Bone marrow (tissue), 2 donors: ENCODE measurements around the gene SCP2.

Source experiments
- DNase-seq, 2 donors: peaks; one replicate each; lab custom pipeline; 2025; lab: John Stamatoyannopoulos, UW

SCP2 gene, protein sequence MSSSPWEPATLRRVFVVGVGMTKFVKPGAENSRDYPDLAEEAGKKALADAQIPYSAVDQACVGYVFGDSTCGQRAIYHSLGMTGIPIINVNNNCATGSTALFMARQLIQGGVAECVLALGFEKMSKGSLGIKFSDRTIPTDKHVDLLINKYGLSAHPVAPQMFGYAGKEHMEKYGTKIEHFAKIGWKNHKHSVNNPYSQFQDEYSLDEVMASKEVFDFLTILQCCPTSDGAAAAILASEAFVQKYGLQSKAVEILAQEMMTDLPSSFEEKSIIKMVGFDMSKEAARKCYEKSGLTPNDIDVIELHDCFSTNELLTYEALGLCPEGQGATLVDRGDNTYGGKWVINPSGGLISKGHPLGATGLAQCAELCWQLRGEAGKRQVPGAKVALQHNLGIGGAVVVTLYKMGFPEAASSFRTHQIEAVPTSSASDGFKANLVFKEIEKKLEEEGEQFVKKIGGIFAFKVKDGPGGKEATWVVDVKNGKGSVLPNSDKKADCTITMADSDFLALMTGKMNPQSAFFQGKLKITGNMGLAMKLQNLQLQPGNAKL

DNA sequence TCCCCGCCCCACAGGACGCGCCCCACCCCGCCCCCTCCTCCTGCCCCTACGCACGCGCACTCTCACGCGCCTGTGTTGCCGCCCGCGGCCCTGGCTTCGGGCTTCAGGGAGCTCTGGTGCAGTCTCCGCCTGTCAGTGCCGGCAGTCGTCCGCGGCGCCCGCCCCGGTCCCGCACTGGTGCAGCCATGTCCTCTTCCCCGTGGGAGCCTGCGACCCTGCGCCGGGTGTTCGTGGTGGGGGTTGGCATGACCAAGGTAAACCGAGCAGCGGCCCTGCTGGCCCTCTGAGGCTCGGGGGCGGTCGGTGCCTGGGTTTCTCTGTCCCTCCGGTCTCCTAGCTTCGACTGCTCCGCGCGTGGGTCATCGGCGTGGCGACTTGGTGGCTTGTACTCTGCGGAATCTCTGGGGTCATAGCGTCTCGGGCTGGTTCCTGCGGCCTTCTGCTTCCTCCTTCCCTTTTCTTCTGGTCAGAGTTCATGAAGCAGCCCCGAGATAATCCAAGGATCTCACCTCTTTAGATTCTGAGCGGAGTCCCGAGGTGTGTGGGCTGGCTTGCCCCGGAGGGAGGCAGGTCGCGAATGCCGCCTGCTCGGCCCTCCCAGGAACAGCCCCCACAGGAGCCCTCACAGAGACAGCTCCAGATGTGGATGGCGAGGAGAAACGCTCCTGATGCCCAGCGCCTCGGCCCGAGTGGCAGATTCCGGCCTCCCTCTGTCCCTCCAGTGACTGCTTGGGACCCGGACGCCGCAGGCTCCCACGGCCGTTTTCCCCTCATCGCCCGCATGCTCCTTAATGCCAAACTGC, at the start of gene SCP2:
Gene SCP2 (plus strand): TSS at position 65 of the 803 bp plus-strand sequence. CDS start 121 bp downstream, at position 186.
- peak in 1 of 2 donors; percentile 51 for DNase-seq

DNA sequence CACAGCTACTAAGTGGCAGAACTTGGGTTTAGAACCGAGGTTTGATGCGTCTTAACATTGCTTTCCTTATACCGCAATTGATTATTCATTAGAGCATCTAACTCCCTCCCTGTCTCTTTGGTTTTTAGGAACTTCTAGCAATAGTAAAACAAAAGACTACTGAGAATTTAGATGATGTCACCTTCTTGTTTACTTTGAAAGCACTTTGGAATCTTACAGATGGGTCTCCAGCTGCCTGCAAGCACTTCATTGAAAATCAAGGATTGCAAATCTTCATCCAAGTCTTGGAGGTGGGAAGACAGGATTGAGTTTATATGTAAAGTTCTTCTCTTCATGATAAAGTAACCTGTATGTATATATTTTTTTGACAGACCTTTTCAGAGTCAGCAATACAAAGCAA, 49.5 kb upstream of the SCP2 start:
- DNase-seq: no peak

DNA sequence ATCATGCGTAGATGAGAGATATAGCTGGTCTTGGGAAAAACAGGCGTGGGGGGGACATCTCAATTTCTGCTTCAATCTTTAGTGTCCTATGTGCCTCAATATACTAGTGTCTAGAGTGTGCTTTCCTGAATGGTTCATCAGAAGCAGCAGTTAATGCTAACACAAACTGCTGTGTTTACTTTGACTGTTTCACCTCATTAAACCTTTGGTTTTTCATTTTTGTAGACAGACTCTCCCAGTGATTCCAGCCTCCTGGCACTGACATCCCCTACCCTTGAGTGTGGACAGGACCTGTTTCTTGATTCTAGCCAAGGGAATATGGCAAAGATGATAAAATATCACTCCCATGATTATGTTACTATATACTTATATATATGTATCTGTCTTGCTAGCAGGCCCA, 46.9 kb upstream of the SCP2 start:
- DNase-seq: no peak

DNA sequence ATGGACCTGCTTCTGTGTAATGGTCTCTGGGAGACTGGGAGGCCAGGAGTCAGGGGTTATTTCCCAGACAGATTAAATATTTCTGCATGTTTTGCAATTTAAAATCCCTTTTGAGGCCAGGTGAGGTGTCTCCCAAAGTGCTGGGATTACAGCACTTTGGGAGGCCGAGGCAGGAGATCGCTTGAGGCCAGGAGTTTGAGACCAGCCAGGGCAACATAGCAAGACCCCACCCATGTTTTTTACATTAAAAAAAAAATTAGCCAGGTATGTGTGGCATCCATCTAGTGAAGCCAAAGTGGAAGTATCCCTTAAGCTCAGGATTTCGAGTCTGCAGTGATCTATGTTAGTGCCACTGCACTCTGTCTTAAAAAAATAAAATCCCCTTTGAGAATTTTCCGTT, 39.6 kb upstream of the SCP2 start:
- DNase-seq: no peak

DNA sequence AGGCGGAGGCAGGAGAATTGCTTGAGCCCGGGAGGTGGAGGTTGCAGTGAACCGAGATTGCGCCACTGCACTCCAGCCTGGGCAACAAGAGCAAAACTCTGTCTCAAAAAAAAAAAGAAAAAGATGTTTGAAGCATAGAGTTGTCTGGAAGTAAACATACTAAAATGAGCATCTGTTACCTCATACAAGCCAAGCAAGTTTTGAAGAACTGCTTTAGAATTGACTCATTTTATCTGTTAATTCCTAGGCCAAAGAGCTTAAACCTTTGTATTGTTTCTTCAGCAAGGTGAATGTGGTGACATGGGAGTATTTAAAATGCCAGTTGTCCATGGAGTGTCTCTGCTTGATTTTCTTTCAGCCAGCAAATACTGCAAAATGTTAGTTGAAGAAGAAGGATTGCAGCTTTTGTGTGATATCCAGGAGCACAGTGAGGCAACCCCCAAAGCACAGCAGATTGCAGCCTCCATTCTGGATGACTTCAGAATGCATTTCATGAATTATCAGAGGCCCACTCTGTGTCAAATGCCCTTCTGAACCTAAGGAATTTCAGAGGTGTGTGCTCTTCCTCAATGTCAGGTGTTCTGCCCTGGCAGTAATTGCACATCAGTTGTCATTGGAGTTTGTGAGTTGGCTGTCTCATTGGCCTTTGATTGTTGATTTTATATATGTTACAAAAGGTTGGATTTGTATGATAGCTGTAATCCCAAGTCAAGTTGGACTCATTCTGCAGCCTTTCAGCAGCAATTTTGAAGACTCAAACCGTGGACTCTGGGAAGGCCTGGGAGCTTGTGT, 34.5 kb upstream of the SCP2 start:
- no peak for DNase-seq

DNA sequence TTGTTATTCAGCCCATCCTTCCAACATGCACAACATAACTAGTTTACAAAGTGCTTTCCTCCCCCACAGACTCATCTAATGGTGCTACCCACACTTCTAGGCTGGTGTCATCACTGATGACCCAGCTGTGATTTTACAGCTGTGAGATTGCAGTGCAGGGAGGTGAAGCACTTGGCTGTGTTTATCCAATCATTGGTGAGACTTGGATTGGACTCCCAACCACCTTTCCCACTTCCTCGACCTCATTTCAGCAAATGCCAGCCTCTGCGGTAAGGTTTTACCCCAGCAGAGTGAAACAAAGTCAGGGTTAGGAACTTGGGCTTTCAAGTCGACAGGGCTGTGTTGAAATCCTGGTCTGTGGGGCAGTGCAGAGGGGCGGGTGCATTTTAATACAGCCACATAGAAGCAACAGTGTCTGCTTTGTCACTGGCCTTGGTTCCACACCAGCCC, 27.6 kb upstream of the SCP2 start:
- DNase-seq: no peak

DNA sequence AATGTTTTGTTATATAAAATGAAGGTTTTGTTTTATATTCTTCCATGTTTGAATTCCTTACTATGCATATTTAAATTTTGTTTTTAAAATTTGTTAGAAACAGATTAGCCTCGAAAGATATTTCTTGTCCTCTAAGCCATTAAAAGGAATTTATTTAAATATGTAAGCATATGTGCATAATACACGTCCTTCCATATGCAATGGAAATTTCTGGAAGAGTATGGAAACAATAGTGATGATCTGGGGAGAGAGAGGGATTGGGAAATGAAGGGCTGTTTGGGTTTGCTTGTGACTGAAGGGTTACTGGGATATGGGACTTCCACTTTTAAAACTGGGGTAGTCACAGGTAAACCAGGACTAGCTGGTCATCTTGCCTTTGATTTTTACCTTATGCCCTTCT, 26.7 kb upstream of the SCP2 start:
- DNase-seq: no peak

DNA sequence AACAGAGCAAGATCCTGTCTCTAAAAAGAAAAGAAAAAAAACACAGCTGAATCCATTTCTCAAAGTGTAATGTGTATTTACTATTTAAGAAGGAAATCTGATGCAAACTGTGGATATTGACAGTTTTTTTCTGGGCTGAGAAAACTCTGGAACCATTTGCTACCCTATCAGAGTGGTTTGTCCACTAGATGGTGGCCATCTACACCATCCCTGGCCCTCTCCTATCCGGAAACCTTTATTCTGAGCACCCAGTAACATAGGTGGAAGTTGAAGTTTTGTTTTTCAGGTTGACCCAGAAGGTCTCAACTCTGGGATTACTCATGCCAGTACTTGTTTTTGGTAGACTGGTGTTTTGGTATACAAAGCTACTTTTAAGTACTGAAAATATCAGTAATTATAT, 25.7 kb upstream of the SCP2 start:
- DNase-seq: no peak

DNA sequence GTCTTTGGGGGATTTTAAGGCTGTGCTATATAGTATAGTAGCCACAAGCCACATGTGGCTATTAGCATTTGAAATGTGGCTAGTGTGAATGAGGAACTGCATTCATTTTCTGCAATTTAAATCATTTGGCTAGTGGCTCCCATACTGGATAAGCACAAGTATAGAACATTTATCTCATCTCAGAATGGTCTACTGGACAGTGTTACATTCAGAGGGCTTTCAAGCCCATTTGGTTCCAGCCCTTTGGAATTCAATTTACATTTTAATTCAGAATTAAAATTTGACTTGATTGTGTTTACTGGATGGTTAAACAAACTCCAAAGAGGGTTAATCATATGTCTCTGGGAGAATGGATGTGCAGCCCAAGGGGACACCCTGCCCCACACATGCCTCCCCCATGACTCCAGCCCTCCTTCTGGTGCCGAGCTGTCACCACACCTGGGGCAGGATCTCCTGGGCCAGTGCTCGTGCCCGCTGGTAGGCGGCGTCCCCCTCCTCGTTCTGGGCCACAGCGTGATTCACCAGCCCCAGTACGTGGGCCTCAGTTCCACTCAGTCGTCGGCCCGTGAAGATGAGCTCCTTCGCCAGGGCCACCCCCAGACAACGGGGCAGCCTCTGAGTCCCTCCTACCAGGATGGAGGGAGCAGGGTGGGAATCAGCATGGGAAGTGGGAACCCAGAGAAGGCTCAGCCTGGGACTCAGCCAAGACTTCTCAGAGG, 22.7 kb upstream of the SCP2 start:
- DNase-seq: no peak

DNA sequence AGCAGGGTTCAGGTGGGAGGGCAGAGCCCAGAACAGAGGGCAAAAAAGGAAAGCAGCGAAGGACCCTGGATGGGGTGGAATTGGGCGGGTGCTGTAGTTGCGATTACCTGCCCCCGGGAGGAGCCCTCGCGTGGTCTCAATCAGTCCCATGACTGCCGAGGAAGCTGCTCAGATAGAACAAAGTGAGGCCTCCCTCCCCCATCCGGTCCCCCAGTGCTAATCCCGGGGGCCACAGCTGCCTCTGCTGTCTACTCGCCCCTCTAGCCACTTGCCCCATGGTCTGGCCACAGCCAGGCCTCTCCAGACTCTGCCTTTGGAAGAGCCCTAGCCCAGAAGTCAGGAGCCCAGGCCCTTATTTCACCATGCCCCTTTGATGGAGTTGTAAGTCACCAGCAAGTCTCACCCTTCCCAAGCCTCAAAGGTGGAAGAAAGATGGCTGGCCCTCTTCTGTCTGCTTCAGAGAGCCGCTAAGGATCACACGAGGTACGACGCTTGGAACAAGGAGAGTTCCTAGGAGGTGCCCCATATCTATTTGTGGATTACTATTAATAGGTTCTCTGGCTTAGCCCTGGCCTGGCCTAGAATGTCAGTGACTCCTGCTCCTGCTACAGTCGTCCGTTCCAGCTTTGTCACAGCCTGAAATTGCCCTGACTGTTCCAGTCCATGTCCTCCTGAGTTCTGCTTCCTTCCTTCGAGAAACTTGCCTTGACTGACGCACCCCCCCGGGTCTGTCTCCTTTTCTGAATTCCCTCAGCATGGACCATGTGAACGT, 22.0 kb upstream of the SCP2 start:
- DNase-seq: no peak

DNA sequence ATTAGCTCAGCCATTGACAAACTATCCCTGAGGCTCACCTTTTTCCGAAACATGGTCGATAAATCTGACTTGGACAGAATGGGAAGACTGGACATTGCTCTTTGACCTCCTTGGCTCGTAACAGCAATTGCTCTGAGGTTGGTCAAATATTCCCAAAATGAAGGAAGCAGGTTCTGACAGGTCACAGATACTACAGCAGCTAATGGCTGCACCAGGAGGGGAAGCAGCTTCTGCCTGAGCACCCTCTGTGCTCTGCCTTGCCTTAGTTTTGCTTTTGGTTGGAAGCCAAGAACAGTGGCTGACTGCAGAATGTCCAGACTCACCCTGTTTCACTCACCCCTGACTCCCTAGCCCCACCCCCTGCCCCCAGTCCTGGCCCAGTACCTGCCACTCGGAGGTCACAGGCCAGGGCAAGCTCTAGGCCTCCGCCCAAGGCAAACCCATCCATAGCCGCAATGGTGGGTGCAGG, 20.9 kb upstream of the SCP2 start:
- no peak for DNase-seq

DNA sequence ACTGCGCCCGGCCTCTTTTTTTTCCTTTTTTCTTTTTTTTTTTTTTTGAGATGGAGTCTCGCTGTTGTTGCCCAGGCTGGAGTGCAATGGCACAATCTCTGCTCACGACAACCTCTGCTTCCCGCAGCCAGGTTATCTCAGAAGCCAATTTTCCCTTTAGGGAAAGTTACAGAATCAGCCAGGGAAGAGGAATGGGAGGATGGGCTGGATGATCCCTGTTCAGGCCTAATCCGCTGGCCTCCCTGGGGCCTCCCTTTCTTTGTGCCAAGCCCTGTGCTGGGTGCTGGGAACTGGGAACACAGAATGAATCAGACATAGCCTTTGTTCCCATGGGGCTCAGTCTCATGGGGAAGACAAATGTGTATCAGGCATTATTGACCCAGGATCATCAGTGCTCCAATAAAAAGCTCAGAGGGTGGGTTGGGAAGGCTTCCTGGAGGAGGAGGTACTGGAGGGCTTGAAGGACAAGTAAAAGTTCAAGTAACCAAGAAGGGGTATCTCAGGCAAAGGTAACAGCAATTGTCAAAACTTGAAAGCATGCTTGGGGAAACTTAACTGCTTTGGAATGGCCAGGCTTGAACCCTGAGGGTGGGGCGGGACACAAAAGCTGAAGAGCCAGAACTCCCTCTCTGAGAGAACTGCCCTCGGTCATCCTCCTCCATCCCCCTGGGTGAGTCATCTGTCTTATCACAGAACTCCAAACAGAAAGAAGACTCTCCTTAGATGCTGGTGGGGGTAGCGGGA, 19.8 kb upstream of the SCP2 start:
- no peak for DNase-seq

DNA sequence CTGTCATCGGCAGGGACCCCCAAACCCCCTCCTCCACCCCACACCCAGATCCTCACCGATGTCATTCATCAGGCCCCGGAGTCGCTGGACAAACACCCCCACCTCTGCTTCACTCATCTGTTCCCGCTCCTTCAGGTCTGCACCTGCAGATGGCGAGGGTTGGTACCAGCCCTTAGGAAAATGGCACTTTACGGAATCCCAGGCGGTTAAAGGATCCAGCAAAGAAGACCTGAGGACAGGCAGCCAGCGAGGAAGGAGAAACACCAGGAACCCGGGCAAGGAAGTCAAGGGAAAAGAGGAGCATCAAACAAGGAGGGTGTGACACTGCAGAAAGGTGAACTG, 19.3 kb upstream of the SCP2 start:
- DNase-seq: no peak

DNA sequence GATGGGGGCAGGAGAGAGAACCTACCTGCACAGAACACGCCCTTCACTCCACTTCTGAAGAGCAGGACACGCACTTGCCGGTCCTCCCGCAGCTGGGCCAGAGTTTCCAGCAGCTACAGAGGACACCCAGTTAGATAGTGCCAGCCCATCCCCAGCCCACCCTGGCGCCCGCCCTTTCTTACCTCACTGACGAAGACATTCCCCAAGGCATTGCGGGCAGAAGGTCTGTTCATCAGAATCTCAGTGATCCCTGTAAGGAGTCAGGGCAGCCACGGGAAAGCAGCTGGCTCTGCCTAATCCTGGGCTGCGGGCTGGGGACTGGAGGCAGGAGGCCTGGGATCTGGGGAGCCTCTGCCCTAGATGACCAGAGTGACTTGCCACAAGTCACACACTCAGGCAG, 15.5 kb upstream of the SCP2 start:
- no peak for DNase-seq

DNA sequence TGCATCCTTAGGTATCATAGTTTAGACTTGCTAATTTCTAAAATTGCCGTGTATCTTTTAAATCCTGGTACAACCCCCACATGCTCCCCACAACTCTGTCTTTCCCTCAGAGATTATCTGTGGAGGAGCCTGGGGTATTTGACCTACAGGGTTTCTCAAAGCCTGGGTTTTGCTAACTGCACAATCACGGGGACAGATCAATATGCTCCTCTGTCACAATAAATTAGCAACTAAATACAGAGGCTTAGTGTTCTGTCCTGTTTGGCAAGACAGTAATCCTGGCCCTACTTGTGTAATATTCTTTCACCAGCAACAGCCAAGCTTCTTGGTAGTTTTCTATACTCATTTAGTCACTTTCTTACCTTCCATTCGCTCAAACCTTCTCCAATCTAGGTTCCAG, 14.1 kb upstream of the SCP2 start:
- no peak for DNase-seq

DNA sequence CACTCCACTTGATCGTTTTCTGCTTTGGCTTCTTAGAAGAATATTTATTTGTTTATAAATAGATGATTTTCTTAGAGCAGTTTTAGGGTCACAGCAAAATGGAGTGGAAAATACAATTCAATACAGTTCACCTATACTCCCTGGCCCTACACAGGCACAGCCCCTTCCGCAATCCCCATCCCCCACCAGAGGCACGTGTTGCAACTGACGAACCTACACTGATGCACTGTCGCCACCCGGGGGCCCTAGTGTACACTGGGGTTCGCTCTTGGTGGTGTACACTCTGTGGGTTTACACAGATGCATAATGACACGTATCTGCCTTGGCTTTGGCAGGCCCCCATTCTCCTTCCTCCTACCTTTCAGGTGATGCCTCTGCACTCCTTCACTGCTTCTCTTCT, 13.5 kb upstream of the SCP2 start:
- no peak for DNase-seq

DNA sequence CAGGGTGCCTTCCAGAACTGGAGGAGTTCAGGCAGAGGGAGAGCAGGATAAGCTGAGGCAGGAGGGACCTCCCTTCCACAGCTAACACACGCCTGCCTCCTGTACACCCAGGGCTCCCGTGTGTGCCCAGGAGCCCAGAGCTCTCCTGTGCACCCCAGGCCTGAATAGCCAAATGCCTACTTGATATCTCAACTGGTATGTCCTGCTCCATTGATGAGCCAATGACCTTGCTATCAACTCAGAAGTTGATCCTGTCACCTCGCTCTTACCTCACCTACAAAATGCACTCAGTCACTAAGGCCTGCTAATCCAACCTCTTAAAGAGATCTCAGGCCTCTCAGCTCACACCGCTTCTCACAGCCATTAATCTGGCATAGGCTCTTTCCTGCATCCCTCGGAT, 12.6 kb upstream of the SCP2 start:
- no peak for DNase-seq

DNA sequence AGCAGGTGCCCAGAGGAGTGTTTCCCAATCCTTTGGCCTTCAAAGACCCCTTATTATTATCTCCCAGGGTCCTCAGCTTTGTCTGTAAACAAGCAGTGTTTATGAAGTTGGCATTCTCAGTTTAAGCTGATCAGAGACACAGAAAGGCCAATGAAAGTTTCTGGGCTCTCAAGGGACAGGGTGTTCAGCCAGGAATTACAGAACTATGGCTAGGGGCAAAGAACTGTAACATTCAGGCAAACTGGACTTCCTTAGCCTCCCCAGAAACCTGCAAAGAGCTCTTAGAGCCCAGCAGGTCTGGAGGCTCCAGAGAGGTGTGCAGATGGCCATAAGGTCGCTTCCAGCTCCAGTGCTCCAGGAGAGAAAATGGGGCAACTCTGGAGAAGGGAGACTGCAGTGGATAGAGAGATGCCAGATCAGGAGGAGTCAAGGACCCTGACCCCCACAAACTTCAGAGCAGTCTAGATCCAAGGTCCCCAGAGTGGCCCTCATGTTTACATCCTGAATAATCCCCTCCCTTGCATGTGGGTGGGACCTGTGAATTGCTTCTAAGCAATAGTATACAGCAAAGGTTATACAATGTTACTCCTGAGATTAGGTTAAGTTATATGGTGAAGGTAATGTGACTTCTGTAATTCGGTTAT, 11.7 kb upstream of the SCP2 start:
- DNase-seq: no peak

DNA sequence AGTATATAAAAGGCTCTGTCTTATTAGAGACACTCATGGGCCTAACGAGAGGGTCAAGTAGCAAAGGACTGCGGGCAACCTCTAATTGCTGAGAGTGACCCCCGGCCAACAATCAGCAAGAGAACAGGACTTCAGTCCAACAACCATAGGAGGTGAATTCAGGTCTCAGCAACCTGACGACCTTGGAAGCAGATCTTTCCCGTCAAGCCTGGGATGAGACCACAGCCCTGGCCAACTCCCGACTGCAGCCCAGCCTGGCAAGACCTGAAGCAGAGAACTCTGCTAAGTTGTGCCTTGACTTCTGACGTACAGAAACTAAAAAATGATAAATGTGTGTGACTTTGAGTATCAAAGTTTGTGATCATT, 11.2 kb upstream of the SCP2 start:
- DNase-seq: no peak
